DND-41 (cell line): ENCODE measurements around the gene CADM2.

Experiments used
- EZH2 ChIP-seq: IDR thresholded peaks from 3 replicates; pipeline ENCODE4 v1.6.1; 2012; ENCODE audit warnings: borderline replicate concordance, low read depth, mild to moderate bottlenecking, moderate library complexity, low read length, inconsistent platforms; ENCODE audit not compliant: severe bottlenecking
- TF ChIP-seq, protein P1 (sequence below): IDR thresholded peaks from 2 replicates; pipeline ENCODE4 v1.5.1; 2012; ENCODE audit warnings: borderline replicate concordance, low read length, moderate library complexity, mild to moderate bottlenecking; ENCODE audit not compliant: poor library complexity, severe bottlenecking; ENCODE audit errors: extremely low read depth

DNA sequence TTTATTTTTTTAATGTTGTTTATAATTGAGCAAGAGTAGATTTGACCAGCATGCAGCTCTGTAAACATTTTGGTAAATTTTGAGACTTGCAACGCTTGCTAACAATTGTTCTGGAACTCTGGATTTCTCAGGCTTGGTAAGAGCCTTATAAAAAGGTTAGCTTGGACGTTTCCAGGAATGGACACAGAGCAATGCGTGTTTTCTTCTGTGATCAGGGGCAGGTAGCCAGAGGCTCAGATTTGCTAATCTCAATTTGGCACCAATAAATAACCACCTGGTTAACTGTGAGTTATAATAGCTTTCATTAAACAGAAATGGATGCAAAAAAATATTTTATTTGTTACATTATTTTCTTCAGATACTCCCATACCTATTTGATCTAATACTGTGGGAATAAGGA, 39.8 kb downstream of the CADM2 start:
- TF ChIP-seq, protein P1, sequence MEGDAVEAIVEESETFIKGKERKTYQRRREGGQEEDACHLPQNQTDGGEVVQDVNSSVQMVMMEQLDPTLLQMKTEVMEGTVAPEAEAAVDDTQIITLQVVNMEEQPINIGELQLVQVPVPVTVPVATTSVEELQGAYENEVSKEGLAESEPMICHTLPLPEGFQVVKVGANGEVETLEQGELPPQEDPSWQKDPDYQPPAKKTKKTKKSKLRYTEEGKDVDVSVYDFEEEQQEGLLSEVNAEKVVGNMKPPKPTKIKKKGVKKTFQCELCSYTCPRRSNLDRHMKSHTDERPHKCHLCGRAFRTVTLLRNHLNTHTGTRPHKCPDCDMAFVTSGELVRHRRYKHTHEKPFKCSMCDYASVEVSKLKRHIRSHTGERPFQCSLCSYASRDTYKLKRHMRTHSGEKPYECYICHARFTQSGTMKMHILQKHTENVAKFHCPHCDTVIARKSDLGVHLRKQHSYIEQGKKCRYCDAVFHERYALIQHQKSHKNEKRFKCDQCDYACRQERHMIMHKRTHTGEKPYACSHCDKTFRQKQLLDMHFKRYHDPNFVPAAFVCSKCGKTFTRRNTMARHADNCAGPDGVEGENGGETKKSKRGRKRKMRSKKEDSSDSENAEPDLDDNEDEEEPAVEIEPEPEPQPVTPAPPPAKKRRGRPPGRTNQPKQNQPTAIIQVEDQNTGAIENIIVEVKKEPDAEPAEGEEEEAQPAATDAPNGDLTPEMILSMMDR = no peak
- no peak for TF ChIP-seq EZH2
